Thyroid gland (tissue), 4 donors: ENCODE data around the gene PLCL1.

ENCODE experiments used
- CTCF ChIP-seq, 6 experiments: fragments of 200-600 bp in 3 of 6; fragments of 450-650 bp in 3 of 6; sonication (generic) in 3 of 6; IDR thresholded peaks; one replicate each; pipeline ENCODE4 v1.5.1; 2016 to 2019; ENCODE audit warnings: antibody characterized with exemption in 6 of 6, mild to moderate bottlenecking in 2 of 6, inconsistent platforms in 1 of 6, moderate library complexity in 1 of 6
- POLR2A ChIP-seq, 2 donors: fragments of 450-650 bp; IDR thresholded peaks; one replicate each; pipeline ENCODE4 v1.6.1; 2017; ENCODE audit warnings: antibody characterized with exemption in 2 of 2, mild to moderate bottlenecking in 2 of 2, moderate library complexity in 1 of 2

GRCh38 chr2:197853549-197853948 is 49.2 kb downstream of the PLCL1 start:
- TF ChIP-seq POLR2A (IDR thresholded peaks at IDR 0.05) (no peak), CTCF (IDR thresholded peaks at IDR 0.05) (no peak)
